G401 (cell line): ENCODE data around the gene NEK6. TPM values are rescaled to one million over a fixed set of nuclear protein-coding genes. Genes with fewer than 3 reads are reported as not detected.
A peak's percentile ranks its signal among the peaks of the same experiment; 100 is the strongest.

ENCODE experiments used
- DNase-seq: peaks from one replicate; pipeline ENCODE4 v3.0.0-alpha.2; 2015; ENCODE audit warnings: low spot score
- in situ Hi-C: cut with HindIII; loops from 2 replicates; pipeline ENCODE4 v1.10.0; 2016; ENCODE audit warnings: low sequenced_read_pairs, mixed read lengths
- total RNA-seq: library from RNA; depleted of rRNA; stranded (reverse); fragments of >200 nt; shearing (Covaris generic); gene quantifications from 2 replicates; pipeline ENCODE4 v1.2.3, GENCODE V29; 2014

The NEK6 gene
- total RNA-seq, 1 experiment from 2014 or later = 41.2 TPM

- no peak for DNase-seq
- in situ Hi-C loops = no loop called here
These were observed 51.1 kb downstream of the NEK6 start for GRCh38 chr9:124308606-124309491.

- no peak for DNase-seq
- in situ Hi-C loops = no loop called here
These were observed 51.9 kb downstream of the NEK6 start for GRCh38 chr9:124309667-124310084.

GRCh38 chr9:124311283-124311682 lies 53.5 kb downstream of the NEK6 start:
- in situ Hi-C loops = no loop called here
- DNase-seq = no peak

GRCh38 chr9:124312290-124313265 lies 54.8 kb downstream of the NEK6 start:
- in situ Hi-C loops = no loop called here

GRCh38 chr9:124313940-124314339 lies 56.2 kb downstream of the NEK6 start:
- in situ Hi-C loops = no loop called here
- DNase-seq = no peak

More at GRCh38 chr9:124312290-124313265, 54.8 kb downstream of the NEK6 start:
- DNase-seq = peak; percentile 16

GRCh38 chr9:124315882-124316281 lies 58.1 kb downstream of the NEK6 start:
- in situ Hi-C loops = no loop called here
- DNase-seq = no peak

GRCh38 chr9:124320062-124320973 lies 62.6 kb downstream of the NEK6 start:
- DNase-seq = peak; percentile 43
- in situ Hi-C loops = loop anchor here (10.0 kb wide), 1 partner anchor 196 kb away; no protein-coding TSS in a partner anchor

- no peak for DNase-seq
- in situ Hi-C loops = loop anchor here (10.0 kb wide), 1 partner anchor 197 kb away; no protein-coding TSS in a partner anchor
These were observed 63.7 kb downstream of the NEK6 start for GRCh38 chr9:124321416-124321815.

- no peak for DNase-seq
- in situ Hi-C loops = loop anchor here (10.0 kb wide), 1 partner anchor 197 kb away; no protein-coding TSS in a partner anchor
These were observed 64.2 kb downstream of the NEK6 start for GRCh38 chr9:124321935-124322334.

- DNase-seq = no peak
- in situ Hi-C loops = loop anchor here (10.0 kb wide), 1 partner anchor 198 kb away; no protein-coding TSS in a partner anchor
These were observed 65.1 kb downstream of the NEK6 start for GRCh38 chr9:124322618-124323432.

GRCh38 chr9:124323904-124324303 lies 66.2 kb downstream of the NEK6 start:
- DNase-seq = no peak
- in situ Hi-C loops = loop anchor here (10.0 kb wide), 1 partner anchor 199 kb away; no protein-coding TSS in a partner anchor

GRCh38 chr9:124325816-124326215 lies 68.1 kb downstream of the NEK6 start:
- in situ Hi-C loops = loop anchor here (10.0 kb wide), 1 partner anchor 201 kb away; no protein-coding TSS in a partner anchor
- no peak for DNase-seq

- no peak for DNase-seq
- in situ Hi-C loops = loop anchor here (10.0 kb wide), 1 partner anchor 202 kb away; no protein-coding TSS in a partner anchor
These were observed 68.6 kb downstream of the NEK6 start for GRCh38 chr9:124326378-124326777.

- DNase-seq = no peak
- in situ Hi-C loops = loop anchor here (10.0 kb wide), 1 partner anchor 203 kb away; no protein-coding TSS in a partner anchor
These were observed 69.7 kb downstream of the NEK6 start for GRCh38 chr9:124327491-124327890.

GRCh38 chr9:124328285-124328684 lies 70.5 kb downstream of the NEK6 start:
- DNase-seq = no peak
- in situ Hi-C loops = loop anchor here (10.0 kb wide), 1 partner anchor 203 kb away; no protein-coding TSS in a partner anchor

- in situ Hi-C loops = loop anchor here (10.0 kb wide), 1 partner anchor 204 kb away; no protein-coding TSS in a partner anchor
These were observed 71.5 kb downstream of the NEK6 start for GRCh38 chr9:124329206-124329792.

More at GRCh38 chr9:124329206-124329792, 71.5 kb downstream of the NEK6 start:
- DNase-seq = no peak
